D721Med (cell line): ENCODE data around the gene DECR2.
"Not testable (repeated sequence)": the region's sequence is repeated elsewhere in the genome, so short reads cannot be mapped to it uniquely, and the experiment has no call there.

Experiments
- DNase-seq: peaks from one replicate; pipeline ENCODE4 v3.0.0; 2011; ENCODE audit warnings: low spot score; ENCODE audit not compliant: insufficient read length
- FAIRE-seq: peaks from 2 replicates; lab custom pipeline; 2011; peaks lifted over from hg19 to GRCh38; lab: Jason Lieb, UNC
- TF ChIP-seq, protein P1 (sequence below): IDR thresholded peaks from 2 replicates; pipeline ENCODE4 v1.5.1; 2012; ENCODE audit warnings: mild to moderate bottlenecking, control low read depth; ENCODE audit not compliant: insufficient read depth; ENCODE audit errors: missing control alignments

DECR2 gene

DNA sequence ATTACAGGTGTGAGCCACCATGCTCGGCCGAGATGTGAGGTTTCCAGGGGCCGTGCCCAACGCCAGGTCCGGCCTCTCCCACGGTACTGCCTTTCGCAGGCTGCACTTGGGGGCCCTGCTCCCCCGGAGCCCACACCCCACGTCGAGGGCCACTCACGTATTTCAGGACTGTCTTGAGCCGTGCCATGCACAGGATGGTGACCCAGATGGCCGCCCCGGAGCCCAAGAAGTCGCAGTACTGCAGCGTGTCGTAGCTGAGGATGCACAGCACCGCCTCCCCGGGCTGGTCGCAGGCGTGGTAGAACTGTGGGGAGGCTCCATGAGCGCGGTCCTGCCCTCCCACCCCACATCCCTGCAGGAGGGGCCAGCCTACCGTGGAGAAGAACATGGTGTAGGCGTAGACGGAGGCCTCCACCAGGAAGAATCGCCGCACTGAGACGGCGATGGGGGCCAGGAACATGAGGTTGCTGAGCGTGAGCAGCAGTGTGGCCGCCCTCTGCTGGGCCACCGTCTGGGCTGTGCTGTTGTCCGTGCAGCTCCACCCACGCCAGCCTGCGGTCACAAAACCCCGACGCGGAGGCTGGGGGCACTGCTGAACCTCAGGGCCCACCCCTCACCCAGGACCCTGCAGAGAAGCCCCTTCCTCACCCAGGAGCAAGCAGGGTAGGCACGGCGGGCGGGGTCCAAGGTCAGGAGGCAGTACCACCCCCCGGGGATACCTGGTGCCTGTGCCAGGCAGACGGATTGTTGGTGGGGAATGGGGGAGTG, 27.7 kb upstream of the DECR2 start:
- FAIRE-seq, result no peak
- TF ChIP-seq, protein P1, sequence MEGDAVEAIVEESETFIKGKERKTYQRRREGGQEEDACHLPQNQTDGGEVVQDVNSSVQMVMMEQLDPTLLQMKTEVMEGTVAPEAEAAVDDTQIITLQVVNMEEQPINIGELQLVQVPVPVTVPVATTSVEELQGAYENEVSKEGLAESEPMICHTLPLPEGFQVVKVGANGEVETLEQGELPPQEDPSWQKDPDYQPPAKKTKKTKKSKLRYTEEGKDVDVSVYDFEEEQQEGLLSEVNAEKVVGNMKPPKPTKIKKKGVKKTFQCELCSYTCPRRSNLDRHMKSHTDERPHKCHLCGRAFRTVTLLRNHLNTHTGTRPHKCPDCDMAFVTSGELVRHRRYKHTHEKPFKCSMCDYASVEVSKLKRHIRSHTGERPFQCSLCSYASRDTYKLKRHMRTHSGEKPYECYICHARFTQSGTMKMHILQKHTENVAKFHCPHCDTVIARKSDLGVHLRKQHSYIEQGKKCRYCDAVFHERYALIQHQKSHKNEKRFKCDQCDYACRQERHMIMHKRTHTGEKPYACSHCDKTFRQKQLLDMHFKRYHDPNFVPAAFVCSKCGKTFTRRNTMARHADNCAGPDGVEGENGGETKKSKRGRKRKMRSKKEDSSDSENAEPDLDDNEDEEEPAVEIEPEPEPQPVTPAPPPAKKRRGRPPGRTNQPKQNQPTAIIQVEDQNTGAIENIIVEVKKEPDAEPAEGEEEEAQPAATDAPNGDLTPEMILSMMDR, result no peak
- no peak for DNase-seq

DNA sequence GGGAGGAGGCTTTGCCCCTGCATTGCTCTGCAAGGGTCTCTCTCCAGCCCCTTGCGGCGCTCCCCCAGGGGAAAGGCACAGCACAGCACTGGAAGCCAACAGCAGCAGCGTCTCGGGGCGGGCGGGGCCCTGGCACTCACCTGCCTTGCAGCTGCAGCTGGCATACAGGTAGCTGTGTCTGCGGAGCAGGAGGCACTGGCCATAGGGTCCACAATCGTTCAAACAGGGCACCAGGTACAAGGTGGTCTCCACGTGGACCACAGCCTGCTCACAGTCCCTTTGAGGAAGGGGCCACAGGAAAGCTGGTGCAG, 27.1 kb upstream of the DECR2 start:
- TF ChIP-seq, protein P1, result no peak
- DNase-seq, result no peak
- FAIRE-seq, result no peak

DNA sequence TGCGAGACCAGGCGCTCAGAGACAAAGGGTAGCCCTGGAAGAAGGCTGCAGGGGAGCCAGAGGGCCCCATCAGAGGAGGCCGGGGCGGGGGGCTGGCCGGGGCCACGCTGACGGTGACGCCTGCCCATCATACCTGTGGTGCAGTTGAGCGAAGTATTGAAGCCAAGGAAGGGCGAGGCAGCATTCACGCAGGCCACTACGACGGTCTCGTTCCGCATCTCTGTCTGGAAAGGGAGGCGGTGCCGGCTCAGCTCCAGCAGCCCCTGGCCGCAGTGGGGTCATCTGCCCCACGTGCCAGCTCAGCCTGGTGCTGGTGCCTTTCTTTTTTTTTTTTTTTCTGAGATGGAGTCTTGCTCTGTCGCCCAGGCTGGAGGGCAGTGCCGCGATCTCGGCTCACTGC, 26.5 kb upstream of the DECR2 start:
- no peak for DNase-seq
- TF ChIP-seq, protein P1, result no peak
- no peak for FAIRE-seq

DNA sequence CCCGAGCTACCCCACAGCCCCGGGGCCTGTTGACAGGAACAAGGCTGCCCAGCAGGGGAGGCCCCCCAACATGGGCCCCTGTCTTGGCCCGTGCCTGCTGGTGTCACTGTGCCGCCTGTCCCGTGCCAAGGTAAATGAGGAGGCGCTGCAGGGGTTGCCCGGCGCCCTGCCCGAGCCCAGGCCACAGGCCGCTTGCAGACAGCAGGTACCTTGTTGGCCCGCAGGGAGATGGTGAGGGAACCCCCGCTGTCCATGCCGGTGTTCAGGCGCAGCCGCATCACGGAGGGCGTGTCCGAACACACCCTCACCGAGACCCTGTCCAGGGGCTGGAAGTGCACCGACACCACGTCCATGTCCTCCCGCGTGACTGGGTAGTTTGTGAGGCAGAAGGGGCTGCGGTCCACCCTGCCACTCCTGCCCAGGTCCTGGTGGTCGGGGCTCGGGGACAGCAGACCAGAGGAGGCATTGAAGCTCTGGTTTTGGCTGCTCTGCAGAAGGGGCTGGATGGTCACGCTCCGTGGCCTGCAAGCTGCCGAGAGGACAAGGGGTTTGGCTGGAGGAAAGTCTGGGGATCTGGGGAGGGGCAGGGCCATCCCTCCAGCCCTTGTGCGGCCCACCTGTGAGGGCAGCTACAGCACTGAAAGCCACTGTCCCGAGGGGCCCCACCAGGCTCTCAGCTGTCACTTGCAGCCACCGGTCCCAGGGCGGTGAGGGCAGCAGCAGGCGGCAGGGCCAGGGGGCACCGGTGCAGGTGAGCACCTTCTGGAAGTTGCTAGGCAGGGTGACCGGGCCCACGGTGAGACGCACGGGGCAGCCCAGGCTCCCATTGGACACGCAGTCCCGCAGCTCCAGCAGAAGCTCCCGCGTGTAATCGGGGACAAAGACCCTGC, 25.5 kb upstream of the DECR2 start:
- FAIRE-seq (no peak), DNase-seq (no peak)

DNA sequence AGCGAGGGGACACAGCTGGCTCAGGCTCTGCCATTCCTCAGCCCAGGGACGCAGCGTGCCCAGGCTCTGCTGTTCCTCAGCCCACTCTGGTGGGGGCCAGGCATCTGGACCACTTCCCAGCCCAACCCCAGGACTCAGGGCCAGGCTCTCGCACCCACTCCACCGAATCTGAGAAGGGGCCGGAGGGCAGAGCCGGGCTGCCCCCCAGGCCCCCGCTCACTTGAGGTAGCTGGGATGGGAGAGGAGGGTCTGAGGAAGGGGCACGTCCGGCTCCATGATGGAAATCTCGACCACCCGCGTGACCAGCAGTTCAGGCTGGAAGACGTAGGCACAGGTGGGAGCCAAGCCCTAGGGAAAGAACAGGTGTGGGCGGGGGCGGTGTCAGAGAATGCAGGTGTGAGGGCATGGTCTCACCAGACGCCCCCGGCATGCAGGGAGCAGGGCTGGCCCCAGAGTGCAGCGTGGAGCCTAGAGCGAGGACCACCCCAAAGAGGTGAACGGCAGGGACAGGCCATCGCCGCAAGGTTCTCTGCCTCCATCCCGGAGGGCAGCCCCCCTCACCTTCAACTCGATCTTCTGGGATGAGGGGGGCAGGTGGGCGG, 24.8 kb upstream of the DECR2 start:
- FAIRE-seq (no peak), DNase-seq (no peak)
- TF ChIP-seq, protein P1, result no peak

More for the DNA sequence above, 25.5 kb upstream of the DECR2 start:
- TF ChIP-seq, protein P1, result no peak

DNA sequence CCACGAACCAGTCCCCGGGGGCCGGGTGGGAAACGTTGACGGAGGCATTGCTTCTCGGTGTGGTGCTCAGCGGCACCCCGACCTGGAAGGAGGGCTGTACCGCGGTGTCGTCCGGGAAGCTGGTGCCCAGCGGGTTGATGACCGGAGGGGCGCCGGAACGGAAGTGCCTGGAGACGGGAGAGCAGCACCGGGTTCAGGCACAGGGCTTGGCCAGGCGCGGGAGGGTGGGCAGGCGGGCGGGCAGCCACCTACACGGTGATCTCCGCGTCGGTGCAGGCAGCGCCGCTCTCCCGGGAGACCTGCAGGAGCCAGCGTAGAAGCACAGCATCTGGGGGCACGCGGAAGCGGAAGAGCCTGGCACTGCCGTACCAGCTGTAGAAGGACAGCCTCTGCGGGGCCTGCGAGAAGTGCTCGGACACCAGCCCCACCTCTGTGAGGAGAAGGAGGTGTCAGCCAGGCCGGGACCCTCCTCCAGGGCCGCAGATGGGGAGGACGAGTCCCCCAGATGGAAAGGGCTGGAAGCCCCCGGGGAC, 24.2 kb upstream of the DECR2 start:
- TF ChIP-seq, protein P1, result no peak
- FAIRE-seq (no peak), DNase-seq (no peak)

DNA sequence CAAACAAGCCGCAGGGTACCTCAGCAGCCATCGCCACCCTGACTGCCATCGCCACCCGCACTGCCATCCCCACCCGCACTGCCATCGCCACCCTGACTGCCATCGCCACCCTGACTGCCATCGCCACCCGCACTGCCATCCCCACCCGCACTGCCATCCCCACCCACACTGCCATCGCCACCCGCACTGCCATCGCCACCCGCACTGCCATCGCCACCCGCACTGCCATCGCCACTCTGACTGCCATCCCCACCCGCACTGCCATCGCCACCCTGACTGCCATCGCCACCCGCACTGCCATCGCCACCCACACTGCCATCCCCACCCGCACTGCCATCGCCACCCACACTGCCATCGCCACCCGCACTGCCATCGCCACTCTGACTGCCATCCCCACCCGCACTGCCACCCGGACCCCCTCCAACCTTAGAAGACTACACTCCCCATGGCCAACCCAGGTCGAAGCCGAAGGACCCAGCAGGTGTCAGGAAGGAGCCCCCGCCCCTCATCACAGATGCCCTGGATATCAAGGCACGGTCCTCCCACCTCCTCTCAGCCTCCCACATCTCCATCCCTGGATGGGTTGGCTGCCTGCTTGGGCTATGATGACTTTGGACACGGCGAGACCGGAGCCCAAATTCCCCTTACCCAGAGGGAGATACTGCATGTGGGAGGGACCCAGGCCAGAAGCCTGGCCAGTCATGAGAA, 23.4 kb upstream of the DECR2 start:
- not testable (repeated sequence) for DNase-seq, FAIRE-seq
